Liver (tissue), 9 donors: Measurements from ENCODE around the gene NAT14. TPM values are rescaled to one million over a fixed set of nuclear protein-coding genes. Genes with fewer than 3 reads are reported as not detected.

ENCODE experiments used
- DNase-seq: peaks from one replicate; pipeline ENCODE4 v3.0.0-alpha.2; 2017; ENCODE audit warnings: low spot score
- H3K27ac ChIP-seq, 2 donors: one replicate each; pipeline ENCODE4 v1.7.0; 2013; ENCODE audit warnings: inconsistent platforms in 2 of 2, low read length in 2 of 2, control low read depth in 1 of 2, low read depth in 1 of 2, mild to moderate bottlenecking in 1 of 2
- H3K27me3 ChIP-seq, 4 donors: one replicate each; pipeline versions ENCODE4 v1.6.1 to v1.7.0; 2013; ENCODE audit warnings: low read length in 3 of 4, inconsistent platforms in 1 of 4, mild to moderate bottlenecking in 1 of 4, moderate library complexity in 1 of 4; ENCODE audit not compliant: control insufficient read depth in 4 of 4, insufficient read depth in 4 of 4
- H3K36me3 ChIP-seq, 4 donors: one replicate each; pipeline versions ENCODE4 v1.6.1 to v1.7.0; 2013; ENCODE audit warnings: low read length in 3 of 4, mild to moderate bottlenecking in 3 of 4, low read depth in 1 of 4, moderate library complexity in 1 of 4; ENCODE audit not compliant: control insufficient read depth in 4 of 4, insufficient read depth in 3 of 4
- H3K4me1 ChIP-seq, 4 donors: one replicate each; pipeline versions ENCODE4 v1.6.1 to v1.7.0; 2013; ENCODE audit warnings: low read length in 3 of 4, mild to moderate bottlenecking in 3 of 4, moderate library complexity in 1 of 4; ENCODE audit not compliant: control insufficient read depth in 4 of 4, insufficient read depth in 4 of 4
- H3K4me3 ChIP-seq, 3 donors: one replicate each; pipeline versions ENCODE4 v1.6.1 to v1.7.0; 2013; ENCODE audit warnings: low read length in 3 of 3, control low read depth in 1 of 3, low read depth in 1 of 3, mild to moderate bottlenecking in 1 of 3
- H3K9ac ChIP-seq, 2 donors: one replicate each; pipeline ENCODE4 v1.7.0; 2013; ENCODE audit warnings: low read length in 2 of 2, mild to moderate bottlenecking in 2 of 2, moderate library complexity in 2 of 2, control low read depth in 1 of 2, low read depth in 1 of 2
- H3K9me3 ChIP-seq, 4 donors: one replicate each; pipeline versions ENCODE4 v1.6.1 to v1.7.0; 2013; ENCODE audit warnings: low read length in 3 of 4; ENCODE audit not compliant: control insufficient read depth in 4 of 4
- EGR1 ChIP-seq, 2 donors: IDR thresholded peaks; 2 replicates each; pipeline ENCODE4 v1.6.1; 2016 to 2018; ENCODE audit warnings: antibody characterized with exemption in 2 of 2, low read depth in 2 of 2
- FOXA1 ChIP-seq: IDR thresholded peaks from 2 replicates; pipeline ENCODE4 v1.6.1; 2016; ENCODE audit warnings: antibody characterized with exemption
- GABPA ChIP-seq, 2 donors: IDR thresholded peaks in 1 of 2; conservative IDR thresholded peaks in 1 of 2; 2 replicates each; pipeline ENCODE4 v1.6.1; 2016; ENCODE audit warnings: antibody characterized with exemption in 2 of 2, mild to moderate bottlenecking in 1 of 2, moderate library complexity in 1 of 2
- HNF4A ChIP-seq, 2 donors: conservative IDR thresholded peaks; 2 replicates each; pipeline ENCODE4 v1.6.1; 2016; ENCODE audit warnings: antibody characterized with exemption in 2 of 2, mild to moderate bottlenecking in 2 of 2
- HNF4G ChIP-seq: IDR thresholded peaks from 2 replicates; pipeline ENCODE4 v1.6.1; 2016; ENCODE audit warnings: antibody characterized with exemption
- JUND ChIP-seq, 2 donors: IDR thresholded peaks; 2 replicates each; pipeline ENCODE4 v1.6.1; 2016; ENCODE audit warnings: antibody characterized with exemption in 2 of 2
- RAD21 ChIP-seq, 2 donors: IDR thresholded peaks; 2 replicates each; pipeline ENCODE4 v1.6.1; 2016; ENCODE audit warnings: antibody characterized with exemption in 2 of 2, mild to moderate bottlenecking in 2 of 2
- RXRA ChIP-seq, 2 donors: IDR thresholded peaks; 2 replicates each; pipeline ENCODE4 v1.6.1; 2017 to 2018; ENCODE audit warnings: antibody characterized with exemption in 2 of 2, mild to moderate bottlenecking in 1 of 2
- SP1 ChIP-seq: IDR thresholded peaks from 2 replicates; pipeline ENCODE4 v1.6.1; 2018; ENCODE audit warnings: antibody characterized with exemption, mild to moderate bottlenecking
- TAF1 ChIP-seq: conservative IDR thresholded peaks from 2 replicates; pipeline ENCODE4 v1.6.1; 2016; ENCODE audit warnings: antibody characterized with exemption, mild to moderate bottlenecking
- YY1 ChIP-seq: IDR thresholded peaks from 2 replicates; pipeline ENCODE4 v1.6.1; 2016; ENCODE audit warnings: antibody characterized with exemption, mild to moderate bottlenecking
- WGBS: extraction: QIAGEN DNeasy Blood & Tissue Kit; methylation state at CpG from one replicate; pipeline ENCODE4 v1.1.7; 2013; 5-methylcytosine and 5-hydroxymethylcytosine counted together
- polyA plus RNA-seq, 2 donors: library from polyadenylated mRNA; stranded (reverse) in 1 of 2; unstranded in 1 of 2; fragments of 200-250 nt in 1 of 2; fragments of >200 nt in 1 of 2; fragmentation: Nextera tagmentation in 1 of 2; extraction: Ambion mirVana in 1 of 2; gene quantifications; one replicate each; pipeline versions ENCODE4 v1.2.1 to v1.2.3, GENCODE V29; 2013 to 2015
- total RNA-seq, 2 donors: library from RNA; depleted of rRNA; stranded (reverse); fragments of >200 nt; gene quantifications; one replicate each; pipeline ENCODE4 v1.2.3, GENCODE V29; 2014
- TF ChIP-seq, protein P1 (sequence below): IDR thresholded peaks from 2 replicates; pipeline ENCODE4 v1.6.1; 2016; ENCODE audit warnings: antibody characterized with exemption, mild to moderate bottlenecking
- TF ChIP-seq, protein P2 (sequence below): IDR thresholded peaks from 2 replicates; pipeline ENCODE4 v1.6.1; 2016; ENCODE audit warnings: antibody characterized with exemption
- donor health status: healthy.
- donor health status: healthy.
- donor health status: healthy.
- donor health status: healthy.
- donor health status: healthy.

NAT14 gene
- total and polyA plus RNA-seq, 4 donors, result 1.4 to 3.7 (median 3.0) TPM

DNA sequence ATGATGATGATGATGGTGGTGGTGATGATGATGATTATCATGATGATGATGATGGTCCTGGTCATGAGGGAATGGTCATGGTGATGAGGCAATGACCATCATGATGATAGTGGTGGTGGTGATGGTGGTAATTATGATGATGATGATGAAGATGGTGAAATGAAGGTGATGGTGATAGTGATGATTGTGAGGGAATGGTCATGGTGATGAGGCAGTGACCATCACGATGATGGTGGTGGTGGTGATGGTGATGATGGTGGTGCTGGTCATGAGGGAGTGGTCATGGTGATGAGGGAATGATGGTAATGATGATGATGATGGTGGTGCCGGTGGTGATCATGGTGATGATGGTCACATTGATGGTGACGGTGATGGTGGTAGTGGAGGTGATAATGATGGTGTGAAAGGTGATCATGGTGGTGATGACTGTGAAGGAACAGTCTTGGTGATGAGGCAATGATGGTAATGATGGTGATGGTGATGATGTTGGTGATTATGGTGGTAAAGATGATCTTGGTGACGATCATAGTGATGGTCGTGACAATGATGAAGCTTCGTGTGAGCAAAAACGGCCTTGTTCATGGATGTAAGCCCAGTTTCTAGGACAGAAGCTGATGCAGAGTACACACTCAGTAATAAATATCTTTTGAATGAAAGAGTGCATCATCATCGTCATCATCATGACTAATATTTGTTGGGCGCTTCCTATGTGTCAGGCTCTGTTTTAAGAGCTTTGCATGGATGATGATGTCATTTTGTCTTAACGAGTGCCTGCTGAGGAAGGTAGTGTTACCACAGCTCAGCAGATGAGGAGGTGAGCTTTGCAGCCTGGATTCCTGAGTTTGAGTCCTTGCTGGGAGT, 34.7 kb downstream of the NAT14 start (continued):
- TF ChIP-seq, protein P1, sequence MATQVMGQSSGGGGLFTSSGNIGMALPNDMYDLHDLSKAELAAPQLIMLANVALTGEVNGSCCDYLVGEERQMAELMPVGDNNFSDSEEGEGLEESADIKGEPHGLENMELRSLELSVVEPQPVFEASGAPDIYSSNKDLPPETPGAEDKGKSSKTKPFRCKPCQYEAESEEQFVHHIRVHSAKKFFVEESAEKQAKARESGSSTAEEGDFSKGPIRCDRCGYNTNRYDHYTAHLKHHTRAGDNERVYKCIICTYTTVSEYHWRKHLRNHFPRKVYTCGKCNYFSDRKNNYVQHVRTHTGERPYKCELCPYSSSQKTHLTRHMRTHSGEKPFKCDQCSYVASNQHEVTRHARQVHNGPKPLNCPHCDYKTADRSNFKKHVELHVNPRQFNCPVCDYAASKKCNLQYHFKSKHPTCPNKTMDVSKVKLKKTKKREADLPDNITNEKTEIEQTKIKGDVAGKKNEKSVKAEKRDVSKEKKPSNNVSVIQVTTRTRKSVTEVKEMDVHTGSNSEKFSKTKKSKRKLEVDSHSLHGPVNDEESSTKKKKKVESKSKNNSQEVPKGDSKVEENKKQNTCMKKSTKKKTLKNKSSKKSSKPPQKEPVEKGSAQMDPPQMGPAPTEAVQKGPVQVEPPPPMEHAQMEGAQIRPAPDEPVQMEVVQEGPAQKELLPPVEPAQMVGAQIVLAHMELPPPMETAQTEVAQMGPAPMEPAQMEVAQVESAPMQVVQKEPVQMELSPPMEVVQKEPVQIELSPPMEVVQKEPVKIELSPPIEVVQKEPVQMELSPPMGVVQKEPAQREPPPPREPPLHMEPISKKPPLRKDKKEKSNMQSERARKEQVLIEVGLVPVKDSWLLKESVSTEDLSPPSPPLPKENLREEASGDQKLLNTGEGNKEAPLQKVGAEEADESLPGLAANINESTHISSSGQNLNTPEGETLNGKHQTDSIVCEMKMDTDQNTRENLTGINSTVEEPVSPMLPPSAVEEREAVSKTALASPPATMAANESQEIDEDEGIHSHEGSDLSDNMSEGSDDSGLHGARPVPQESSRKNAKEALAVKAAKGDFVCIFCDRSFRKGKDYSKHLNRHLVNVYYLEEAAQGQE, result no peak
- TF ChIP-seq TAF1 (no peak), JUND (IDR thresholded peaks at IDR 0.05) (no peak), SP1 (no peak), HNF4G (no peak), GABPA (IDR thresholded peaks at IDR 0.05 in 1 of 2, conservative IDR thresholded peaks at IDR 0.05 in 1 of 2) (no peak)

DNA sequence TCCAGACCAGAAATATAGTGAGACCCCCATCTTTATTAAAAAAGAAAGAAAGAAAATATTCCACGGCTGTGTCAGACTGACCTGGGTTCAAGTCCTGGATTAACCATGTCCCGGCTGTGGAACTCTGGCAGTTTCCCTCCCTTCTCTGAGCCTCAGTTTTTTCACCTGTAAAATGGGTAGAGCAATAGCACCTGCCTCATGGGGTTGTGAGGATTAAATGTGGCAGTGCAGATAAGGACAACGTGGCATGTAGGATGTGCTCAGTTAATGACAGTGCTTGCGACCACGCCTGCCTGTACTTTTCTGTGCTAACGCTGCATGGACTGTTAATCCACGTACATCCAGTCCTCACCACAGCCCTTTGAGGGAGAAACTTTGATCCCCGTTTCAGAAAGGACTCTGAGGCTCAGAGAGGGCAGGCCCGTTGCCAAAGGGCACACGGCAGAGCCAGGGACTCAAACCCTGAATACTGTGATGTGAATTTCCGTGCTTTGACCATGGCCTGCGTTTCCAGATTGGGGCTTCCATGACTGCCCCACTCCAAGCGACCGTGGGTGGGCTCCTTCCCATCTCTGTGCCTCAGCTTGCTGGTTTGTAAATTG, 35.8 kb downstream of the NAT14 start:
- Histone ChIP-seq H3K27ac (no peak overlapping the region), H3K9me3 (no peaks in the 10 kb centered on the region), H3K9ac (no peak overlapping the region), H3K27me3 (no peaks in the 10 kb centered on the region), H3K4me3 (no peak overlapping the region), H3K4me1 (peaks cover 0 to 4% (median 2%) of the 10 kb centered on the region in 4 donors), H3K36me3 (no peaks in the 10 kb centered on the region)
- WGBS, result 71% methylated on average over 14 of the region's 14 CpGs
- TF ChIP-seq HNF4G (no peak), FOXA1 (no peak), HNF4A (conservative IDR thresholded peaks at IDR 0.05) (no peak), JUND (IDR thresholded peaks at IDR 0.05) (no peak), YY1 (no peak), SP1 (no peak), RXRA (IDR thresholded peaks at IDR 0.05) (no peak), GABPA (IDR thresholded peaks at IDR 0.05 in 1 of 2, conservative IDR thresholded peaks at IDR 0.05 in 1 of 2) (no peak), RAD21 (IDR thresholded peaks at IDR 0.05) (no peak), EGR1 (IDR thresholded peaks at IDR 0.05; ENCODE audit: low read depth in 2 of 2) (no peak)
- TF ChIP-seq, protein P2, sequence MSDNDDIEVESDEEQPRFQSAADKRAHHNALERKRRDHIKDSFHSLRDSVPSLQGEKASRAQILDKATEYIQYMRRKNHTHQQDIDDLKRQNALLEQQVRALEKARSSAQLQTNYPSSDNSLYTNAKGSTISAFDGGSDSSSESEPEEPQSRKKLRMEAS, result no peak
- no peak for DNase-seq

DNA sequence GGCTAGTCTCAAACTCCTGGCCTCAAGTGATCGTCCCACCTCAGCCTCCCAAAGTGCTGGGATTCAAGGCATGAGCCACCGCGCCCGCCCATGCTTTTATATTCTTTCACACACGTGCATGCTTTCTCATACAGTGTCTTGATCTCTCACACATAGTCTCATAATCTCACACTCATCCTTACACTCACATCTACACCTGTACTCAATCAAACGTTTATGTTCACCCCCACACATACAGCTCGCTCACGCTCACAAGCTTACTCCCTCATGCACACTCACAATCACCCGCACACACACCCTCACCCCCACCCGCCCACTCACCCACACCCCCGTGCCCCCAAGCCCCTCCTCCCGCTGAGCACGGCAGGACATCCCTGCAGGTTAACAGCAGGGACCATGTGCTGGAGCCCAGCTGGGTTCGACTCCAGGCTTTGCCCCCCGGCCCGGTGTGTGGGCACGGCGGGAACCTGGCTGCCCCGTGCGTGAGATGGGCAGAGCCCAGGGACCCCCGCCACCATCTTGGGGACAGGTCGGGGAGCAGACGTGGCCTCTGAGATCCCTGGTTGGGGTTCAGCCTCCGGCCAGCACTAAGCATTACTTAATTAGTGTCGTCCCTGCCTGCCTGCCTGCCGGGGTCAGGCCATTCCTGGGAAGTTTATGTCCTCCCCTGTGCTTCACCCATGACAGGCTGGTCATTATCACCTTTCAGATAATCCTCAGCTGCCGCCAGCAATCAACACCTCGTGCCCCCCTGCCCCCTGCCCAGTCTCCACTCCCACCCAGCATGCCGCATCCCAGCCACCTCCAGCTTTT, 40.5 kb downstream of the NAT14 start:
- no peak for DNase-seq
- Histone ChIP-seq H3K36me3 (no peaks in the 10 kb centered on the region), H3K9me3 (no peaks in the 10 kb centered on the region), H3K4me3 (no peak overlapping the region), H3K9ac (no peak overlapping the region), H3K27ac (no peak overlapping the region), H3K27me3 (no peaks in the 10 kb centered on the region), H3K4me1 (peaks cover 0 to 10% (median 5%) of the 10 kb centered on the region in 4 donors)
- TF ChIP-seq HNF4A (conservative IDR thresholded peaks at IDR 0.05) (no peak), EGR1 (IDR thresholded peaks at IDR 0.05; ENCODE audit: low read depth in 2 of 2) (no peak), JUND (IDR thresholded peaks at IDR 0.05) (no peak), GABPA (IDR thresholded peaks at IDR 0.05 in 1 of 2, conservative IDR thresholded peaks at IDR 0.05 in 1 of 2) (no peak), YY1 (no peak), RXRA (IDR thresholded peaks at IDR 0.05) (no peak), RAD21 (IDR thresholded peaks at IDR 0.05) (no peak)
- WGBS, result 42% methylated on average over 29 of the region's 29 CpGs
